ENCODE results near the gene TUG1. TPM values are rescaled to one million over a fixed set of nuclear protein-coding genes. Genes with fewer than 3 reads are reported as not detected.

The TUG1 gene
- total and polyA plus RNA-seq, 9 of the 15 experiments (the other 6 are each of a cell fraction or from before 2014, with no cell fraction given): 24.7 to 132 (median 58.9) TPM

- peaks cover 60% of the 10 kb centered on the region; the same call in 2 of the 3 replicates for H3K36me3 ChIP-seq (ENCODE audit: control insufficient read depth, insufficient read depth, low read length)
- 67% methylated on average over 2 of the region's 4 CpGs for WGBS (ENCODE audit: insufficient coverage, low coverage, missing lambda C conversion rate)
- CTCF ChIA-PET (ENCODE audit: low intra/inter-chr PET ratio): no interaction called here
These were observed 42.4 kb upstream of the TUG1 start for GRCh38 chr22:30926706-30927105.

More at GRCh38 chr22:30926706-30927105, 42.4 kb upstream of the TUG1 start:
- intact Hi-C loops (cut with micrococcal nuclease): no loop called here
- H3K27me3 ChIP-seq (ENCODE audit: control insufficient read depth in 2 of 2, insufficient read depth in 2 of 2, low read length in 2 of 2): no peaks in the 10 kb centered on the region
- H3K4me1 ChIP-seq (replicated peaks in 1 of 2; ENCODE audit: control insufficient read depth in 2 of 2, insufficient read depth in 2 of 2, low read length in 2 of 2): no peaks in the 10 kb centered on the region
- no peak for TF ChIP-seq JUNB (CRISPR knock-in tag; conservative IDR thresholded peaks at IDR 0.05)
- no peak for TF ChIP-seq KAT7 (CRISPR knock-in tag; IDR thresholded peaks at IDR 0.05; ENCODE audit: borderline replicate concordance)
- TF ChIP-seq ZBTB9 (CRISPR knock-in tag; IDR thresholded peaks at IDR 0.05): no peak
- TF ChIP-seq HMG20B (CRISPR knock-in tag; IDR thresholded peaks at IDR 0.05): no peak
- TF ChIP-seq ZSCAN29 (IDR thresholded peaks at IDR 0.05): no peak
- no peak for TF ChIP-seq TEAD2 (tag; IDR thresholded peaks at IDR 0.05)
- TF ChIP-seq MYBL2 (IDR thresholded peaks at IDR 0.05; ENCODE audit: low read depth): no peak
- no peak for TF ChIP-seq MYBL2 (CRISPR knock-in tag; IDR thresholded peaks at IDR 0.05; ENCODE audit: borderline replicate concordance)
- TF ChIP-seq ZNF23 (CRISPR knock-in tag; IDR thresholded peaks at IDR 0.05): no peak
- TF ChIP-seq HES1 (IDR thresholded peaks at IDR 0.05; ENCODE audit: low read depth): no peak
- TF ChIP-seq THAP7 (CRISPR knock-in tag; IDR thresholded peaks at IDR 0.05): no peak
- TF ChIP-seq TSC22D4 (tag; IDR thresholded peaks at IDR 0.05): no peak
- no peak for TF ChIP-seq ZFP91 (CRISPR knock-in tag; IDR thresholded peaks at IDR 0.05)
- no peak for TF ChIP-seq CREB3L1 (IDR thresholded peaks at IDR 0.05; ENCODE audit: borderline replicate concordance, low read depth)
- in situ Hi-C loops (cut with MboI): no loop called here
- FAIRE-seq: no peak
- no peaks in the 10 kb centered on the region for H3K9me1 ChIP-seq (ENCODE audit: control insufficient read depth, insufficient read depth, low read length)
- no TSS peak for BruUV-seq (replicated peaks)
- no peak for DNase-seq (ENCODE audit: extremely low read depth in 1 of 4, low spot score in 3 of 4)
- no peak overlapping the region for H3K27ac ChIP-seq (ENCODE audit: extremely low read depth, low read depth, low read length)
- H3K9ac ChIP-seq (ENCODE audit: insufficient read depth in 1 of 2, low read depth in 2 of 2, low read length in 2 of 2): no peak overlapping the region
- no peak for ATAC-seq
- H4K20me1 ChIP-seq (replicated peaks; ENCODE audit: control insufficient read depth, insufficient read depth, low read length): no peaks in the 10 kb centered on the region
- no peak overlapping the region for H3K4me3 ChIP-seq
- POLR2A ChIA-PET: no interaction called here
- no peaks in the 10 kb centered on the region for H3K9me3 ChIP-seq (replicated peaks; ENCODE audit: control insufficient read depth, insufficient read depth, low read depth, low read length)
- H2AFZ ChIP-seq (ENCODE audit: low read depth, low read length): no peak overlapping the region
- H3K79me2 ChIP-seq (ENCODE audit: control insufficient read depth, insufficient read depth, low read length): no peaks in the 10 kb centered on the region
- no peak overlapping the region for H3K4me2 ChIP-seq (ENCODE audit: insufficient read depth, low read length)
